Transverse colon (tissue), 3 donors: ENCODE data around the gene RPL41.

Experiments used
- CTCF ChIP-seq, 5 experiments: fragments of 200-600 bp in 3 of 5; fragments of 450-650 bp in 2 of 5; sonication (generic) in 3 of 5; IDR thresholded peaks; 1 replicate in 2 of 5; 2 replicates in 3 of 5; pipeline ENCODE4 v1.5.1; 2016 to 2017; ENCODE audit warnings: antibody characterized with exemption in 5 of 5, inconsistent platforms in 3 of 5, mild to moderate bottlenecking in 2 of 5, moderate library complexity in 1 of 5
- EP300 ChIP-seq: sonication (generic); formaldehyde crosslinking; IDR thresholded peaks from one replicate; pipeline ENCODE4 v1.6.1; 2017; ENCODE audit warnings: antibody characterized with exemption, low read depth

GRCh38 chr12:56122637-56123036, 6.2 kb downstream of the RPL41 start:
- TF ChIP-seq CTCF (IDR thresholded peaks at IDR 0.05), result no peak
- no peak for TF ChIP-seq EP300
